H1 (cell line): ENCODE data around the gene RHEB. TPM values are rescaled to one million over a fixed set of nuclear protein-coding genes. Genes with fewer than 3 reads are reported as not detected.

ENCODE experiments used
- CBX8 ChIP-seq: fragments of 300-800, 300-1000 bp; sonication (generic); IDR thresholded peaks from 2 replicates; pipeline ENCODE4 v1.7.1; 2016; ENCODE audit warnings: low read depth, low read length, borderline replicate concordance
- JUN ChIP-seq: IDR thresholded peaks from 2 replicates; pipeline ENCODE4 v1.6.1; 2011; ENCODE audit warnings: low read depth, mild to moderate bottlenecking, improper control_type of control experiment, low read length
- KDM1A ChIP-seq: fragments of 200-600, 300-600 bp; sonication (generic); IDR thresholded peaks from 2 replicates; pipeline ENCODE4 v1.7.1; 2016; ENCODE audit warnings: mild to moderate bottlenecking, low read length, borderline replicate concordance
- TBP ChIP-seq: IDR thresholded peaks from 2 replicates; pipeline ENCODE4 v1.6.1; 2011; ENCODE audit warnings: low read depth, low read length, improper control_type of control experiment
- polyA plus RNA-seq, 7 experiments: library from polyadenylated mRNA; depleted of rRNA in 3 of 7; stranded (reverse) in 5 of 7; unstranded in 2 of 7; fragments of >200 nt in 5 of 7; fragments of 200-250 nt in 2 of 7; gene quantifications; 1 replicate in 5 of 7; 2 replicates in 1 of 7; 4 replicates in 1 of 7; pipeline versions ENCODE4 v1.2.1 to v1.2.3, GENCODE V29; 2011 to 2013; ENCODE audit warnings: missing spikeins in 2 of 7, mixed read lengths in 2 of 7
- total RNA-seq: library from RNA; stranded (reverse); fragmentation: NEBNext Ultra II Directional; extraction: Animal tissue kit (Norgen Biotek cat#: 25700); gene quantifications from 2 replicates; pipeline ENCODE4 v1.2.1, GENCODE V29; 2021
- TF ChIP-seq, protein P1 (sequence below): fragments of 300-600 bp; sonication (generic); IDR thresholded peaks from 2 replicates; pipeline ENCODE4 v1.7.1; 2012; ENCODE audit warnings: low read length, moderate library complexity, mild to moderate bottlenecking, inconsistent platforms; ENCODE audit not compliant: insufficient replicate concordance
- TF ChIP-seq, protein P2 (sequence below): IDR thresholded peaks from 2 replicates; pipeline ENCODE4 v1.6.1; 2011; ENCODE audit warnings: low read depth, mild to moderate bottlenecking, low read length; ENCODE audit not compliant: insufficient read depth

RHEB gene
- total and polyA plus RNA-seq, 2 of the 8 experiments (the other 6 are each of a cell fraction or from before 2014, with no cell fraction given): 60.8 to 132 TPM

DNA sequence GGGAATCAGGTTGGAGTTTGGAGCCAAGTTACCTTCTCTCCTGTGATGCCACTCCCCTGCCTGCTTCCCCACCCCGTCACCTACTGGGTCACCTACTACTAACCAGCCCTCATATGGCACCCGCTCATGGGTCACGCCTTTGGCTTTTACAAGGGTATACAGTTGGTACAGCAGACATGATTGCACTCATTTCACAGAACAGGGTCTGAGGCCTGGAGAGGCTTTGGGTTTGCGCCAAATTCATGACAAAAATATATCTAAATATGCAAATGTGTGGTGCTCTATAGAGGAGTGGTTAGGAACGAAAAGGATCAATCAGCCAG, 90.5 kb downstream of the RHEB start (continued):
- no peak for TF ChIP-seq TBP
- no peak for TF ChIP-seq CBX8
- no peak for TF ChIP-seq KDM1A
- TF ChIP-seq, protein P1, sequence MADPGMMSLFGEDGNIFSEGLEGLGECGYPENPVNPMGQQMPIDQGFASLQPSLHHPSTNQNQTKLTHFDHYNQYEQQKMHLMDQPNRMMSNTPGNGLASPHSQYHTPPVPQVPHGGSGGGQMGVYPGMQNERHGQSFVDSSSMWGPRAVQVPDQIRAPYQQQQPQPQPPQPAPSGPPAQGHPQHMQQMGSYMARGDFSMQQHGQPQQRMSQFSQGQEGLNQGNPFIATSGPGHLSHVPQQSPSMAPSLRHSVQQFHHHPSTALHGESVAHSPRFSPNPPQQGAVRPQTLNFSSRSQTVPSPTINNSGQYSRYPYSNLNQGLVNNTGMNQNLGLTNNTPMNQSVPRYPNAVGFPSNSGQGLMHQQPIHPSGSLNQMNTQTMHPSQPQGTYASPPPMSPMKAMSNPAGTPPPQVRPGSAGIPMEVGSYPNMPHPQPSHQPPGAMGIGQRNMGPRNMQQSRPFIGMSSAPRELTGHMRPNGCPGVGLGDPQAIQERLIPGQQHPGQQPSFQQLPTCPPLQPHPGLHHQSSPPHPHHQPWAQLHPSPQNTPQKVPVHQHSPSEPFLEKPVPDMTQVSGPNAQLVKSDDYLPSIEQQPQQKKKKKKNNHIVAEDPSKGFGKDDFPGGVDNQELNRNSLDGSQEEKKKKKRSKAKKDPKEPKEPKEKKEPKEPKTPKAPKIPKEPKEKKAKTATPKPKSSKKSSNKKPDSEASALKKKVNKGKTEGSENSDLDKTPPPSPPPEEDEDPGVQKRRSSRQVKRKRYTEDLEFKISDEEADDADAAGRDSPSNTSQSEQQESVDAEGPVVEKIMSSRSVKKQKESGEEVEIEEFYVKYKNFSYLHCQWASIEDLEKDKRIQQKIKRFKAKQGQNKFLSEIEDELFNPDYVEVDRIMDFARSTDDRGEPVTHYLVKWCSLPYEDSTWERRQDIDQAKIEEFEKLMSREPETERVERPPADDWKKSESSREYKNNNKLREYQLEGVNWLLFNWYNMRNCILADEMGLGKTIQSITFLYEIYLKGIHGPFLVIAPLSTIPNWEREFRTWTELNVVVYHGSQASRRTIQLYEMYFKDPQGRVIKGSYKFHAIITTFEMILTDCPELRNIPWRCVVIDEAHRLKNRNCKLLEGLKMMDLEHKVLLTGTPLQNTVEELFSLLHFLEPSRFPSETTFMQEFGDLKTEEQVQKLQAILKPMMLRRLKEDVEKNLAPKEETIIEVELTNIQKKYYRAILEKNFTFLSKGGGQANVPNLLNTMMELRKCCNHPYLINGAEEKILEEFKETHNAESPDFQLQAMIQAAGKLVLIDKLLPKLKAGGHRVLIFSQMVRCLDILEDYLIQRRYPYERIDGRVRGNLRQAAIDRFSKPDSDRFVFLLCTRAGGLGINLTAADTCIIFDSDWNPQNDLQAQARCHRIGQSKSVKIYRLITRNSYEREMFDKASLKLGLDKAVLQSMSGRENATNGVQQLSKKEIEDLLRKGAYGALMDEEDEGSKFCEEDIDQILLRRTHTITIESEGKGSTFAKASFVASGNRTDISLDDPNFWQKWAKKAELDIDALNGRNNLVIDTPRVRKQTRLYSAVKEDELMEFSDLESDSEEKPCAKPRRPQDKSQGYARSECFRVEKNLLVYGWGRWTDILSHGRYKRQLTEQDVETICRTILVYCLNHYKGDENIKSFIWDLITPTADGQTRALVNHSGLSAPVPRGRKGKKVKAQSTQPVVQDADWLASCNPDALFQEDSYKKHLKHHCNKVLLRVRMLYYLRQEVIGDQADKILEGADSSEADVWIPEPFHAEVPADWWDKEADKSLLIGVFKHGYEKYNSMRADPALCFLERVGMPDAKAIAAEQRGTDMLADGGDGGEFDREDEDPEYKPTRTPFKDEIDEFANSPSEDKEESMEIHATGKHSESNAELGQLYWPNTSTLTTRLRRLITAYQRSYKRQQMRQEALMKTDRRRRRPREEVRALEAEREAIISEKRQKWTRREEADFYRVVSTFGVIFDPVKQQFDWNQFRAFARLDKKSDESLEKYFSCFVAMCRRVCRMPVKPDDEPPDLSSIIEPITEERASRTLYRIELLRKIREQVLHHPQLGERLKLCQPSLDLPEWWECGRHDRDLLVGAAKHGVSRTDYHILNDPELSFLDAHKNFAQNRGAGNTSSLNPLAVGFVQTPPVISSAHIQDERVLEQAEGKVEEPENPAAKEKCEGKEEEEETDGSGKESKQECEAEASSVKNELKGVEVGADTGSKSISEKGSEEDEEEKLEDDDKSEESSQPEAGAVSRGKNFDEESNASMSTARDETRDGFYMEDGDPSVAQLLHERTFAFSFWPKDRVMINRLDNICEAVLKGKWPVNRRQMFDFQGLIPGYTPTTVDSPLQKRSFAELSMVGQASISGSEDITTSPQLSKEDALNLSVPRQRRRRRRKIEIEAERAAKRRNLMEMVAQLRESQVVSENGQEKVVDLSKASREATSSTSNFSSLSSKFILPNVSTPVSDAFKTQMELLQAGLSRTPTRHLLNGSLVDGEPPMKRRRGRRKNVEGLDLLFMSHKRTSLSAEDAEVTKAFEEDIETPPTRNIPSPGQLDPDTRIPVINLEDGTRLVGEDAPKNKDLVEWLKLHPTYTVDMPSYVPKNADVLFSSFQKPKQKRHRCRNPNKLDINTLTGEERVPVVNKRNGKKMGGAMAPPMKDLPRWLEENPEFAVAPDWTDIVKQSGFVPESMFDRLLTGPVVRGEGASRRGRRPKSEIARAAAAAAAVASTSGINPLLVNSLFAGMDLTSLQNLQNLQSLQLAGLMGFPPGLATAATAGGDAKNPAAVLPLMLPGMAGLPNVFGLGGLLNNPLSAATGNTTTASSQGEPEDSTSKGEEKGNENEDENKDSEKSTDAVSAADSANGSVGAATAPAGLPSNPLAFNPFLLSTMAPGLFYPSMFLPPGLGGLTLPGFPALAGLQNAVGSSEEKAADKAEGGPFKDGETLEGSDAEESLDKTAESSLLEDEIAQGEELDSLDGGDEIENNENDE: no peak
- TF ChIP-seq, protein P2, sequence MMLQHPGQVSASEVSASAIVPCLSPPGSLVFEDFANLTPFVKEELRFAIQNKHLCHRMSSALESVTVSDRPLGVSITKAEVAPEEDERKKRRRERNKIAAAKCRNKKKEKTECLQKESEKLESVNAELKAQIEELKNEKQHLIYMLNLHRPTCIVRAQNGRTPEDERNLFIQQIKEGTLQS: no peak
- TF ChIP-seq JUN: no peak
- TF ChIP-seq, all 59 proteins: peak for 0
